ENCODE measurements around the gene RDH12.

Gene RDH12

GRCh38 chr14:67738740-67739504 lies 37.2 kb downstream of the RDH12 start:
- DNase-seq (ENCODE audit: extremely low read depth, low read depth) = peak; percentile 61
- TF ChIP-seq CTCF (IDR thresholded peaks at IDR 0.05; ENCODE audit: low read depth, low read length, missing control alignments) = no peak
- no peak overlapping the region for H3K4me3 ChIP-seq (replicated peaks; ENCODE audit: low read depth, low read length)

- no peak for TF ChIP-seq CTCF (IDR thresholded peaks at IDR 0.05; ENCODE audit: low read depth, low read length, missing control alignments)
- DNase-seq (ENCODE audit: extremely low read depth, low read depth) = no peak
- H3K4me3 ChIP-seq (replicated peaks; ENCODE audit: low read depth, low read length) = no peak overlapping the region
These were observed 42.4 kb downstream of the RDH12 start for GRCh38 chr14:67744046-67744445.

- H3K4me3 ChIP-seq (replicated peaks; ENCODE audit: low read depth, low read length) = no peak overlapping the region
- DNase-seq (ENCODE audit: extremely low read depth, low read depth) = no peak
- no peak for TF ChIP-seq CTCF (IDR thresholded peaks at IDR 0.05; ENCODE audit: low read depth, low read length, missing control alignments)
These were observed 45.2 kb downstream of the RDH12 start for GRCh38 chr14:67746927-67747326.

- TF ChIP-seq CTCF (IDR thresholded peaks at IDR 0.05; ENCODE audit: low read depth, low read length, missing control alignments) = no peak
- DNase-seq (ENCODE audit: extremely low read depth, low read depth) = no peak
- H3K4me3 ChIP-seq (replicated peaks; ENCODE audit: low read depth, low read length) = no peak overlapping the region
These were observed 46.6 kb downstream of the RDH12 start for GRCh38 chr14:67748312-67748711.

- H3K4me3 ChIP-seq (replicated peaks; ENCODE audit: low read depth, low read length) = no peak overlapping the region
- DNase-seq (ENCODE audit: extremely low read depth, low read depth) = no peak
- TF ChIP-seq CTCF (IDR thresholded peaks at IDR 0.05; ENCODE audit: low read depth, low read length, missing control alignments) = no peak
These were observed 47.8 kb downstream of the RDH12 start for GRCh38 chr14:67749341-67750084.

- DNase-seq (ENCODE audit: extremely low read depth, low read depth) = no peak
- no peak overlapping the region for H3K4me3 ChIP-seq (replicated peaks; ENCODE audit: low read depth, low read length)
- no peak for TF ChIP-seq CTCF (IDR thresholded peaks at IDR 0.05; ENCODE audit: low read depth, low read length, missing control alignments)
These were observed 54.8 kb downstream of the RDH12 start for GRCh38 chr14:67756496-67756895.
